ENCODE data around the gene PTPRR. TPM values are rescaled to one million over a fixed set of nuclear protein-coding genes. Genes with fewer than 3 reads are reported as not detected.

The PTPRR gene
- total RNA-seq, 2 experiments from 2014 or later, result not detected

DNA sequence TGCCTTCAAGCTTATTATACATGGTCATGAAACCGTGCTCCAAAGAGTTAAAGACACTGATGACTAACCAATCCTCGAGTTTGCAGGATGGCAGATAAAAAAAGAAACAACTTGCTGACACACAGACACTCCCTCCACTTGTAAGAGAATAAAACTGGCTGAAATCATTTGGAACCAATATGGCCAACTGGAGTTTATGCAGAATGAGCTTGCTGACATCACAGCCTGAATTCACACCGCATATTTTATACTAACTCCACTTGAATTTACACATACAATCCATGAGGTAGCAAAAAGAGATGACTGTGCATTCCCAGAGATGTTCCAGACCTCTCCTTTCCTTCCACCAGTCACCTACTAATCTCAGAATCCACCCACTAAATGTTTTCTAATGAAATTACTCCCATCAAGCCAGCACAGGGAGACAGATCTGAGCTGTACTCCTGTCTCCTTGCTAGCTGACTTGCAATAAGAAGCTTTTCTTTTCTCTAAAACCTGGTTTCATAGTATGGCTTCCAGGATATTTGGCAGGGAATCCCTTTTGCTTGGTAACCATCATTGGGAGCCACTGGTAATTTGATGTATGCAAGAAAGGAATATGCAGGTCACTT is 15.8 kb upstream of the PTPRR start:
- H3K4me2 ChIP-seq (ENCODE audit: low read length), result no peak overlapping the region
- no peak overlapping the region for H3K4me3 ChIP-seq (ENCODE audit: low read depth, low read length, poor library complexity, severe bottlenecking)
- DNase-seq (ENCODE audit: low spot score), result no peak
- H3K36me3 ChIP-seq (ENCODE audit: insufficient read depth, low read length), result no peaks in the 10 kb centered on the region
- no peaks in the 10 kb centered on the region for H3K9me3 ChIP-seq (ENCODE audit: low read length)
- no peaks in the 10 kb centered on the region for H3K9me2 ChIP-seq (ENCODE audit: insufficient read depth, low read length)
- ChIA-PET POLR2A (no interaction called here), CTCF (ENCODE audit: unreplicated experiment) (no interaction called here)
- H3K4me1 ChIP-seq (ENCODE audit: insufficient read depth, low read length, poor library complexity, severe bottlenecking), result no peaks in the 10 kb centered on the region
- TF ChIP-seq, protein P1, sequence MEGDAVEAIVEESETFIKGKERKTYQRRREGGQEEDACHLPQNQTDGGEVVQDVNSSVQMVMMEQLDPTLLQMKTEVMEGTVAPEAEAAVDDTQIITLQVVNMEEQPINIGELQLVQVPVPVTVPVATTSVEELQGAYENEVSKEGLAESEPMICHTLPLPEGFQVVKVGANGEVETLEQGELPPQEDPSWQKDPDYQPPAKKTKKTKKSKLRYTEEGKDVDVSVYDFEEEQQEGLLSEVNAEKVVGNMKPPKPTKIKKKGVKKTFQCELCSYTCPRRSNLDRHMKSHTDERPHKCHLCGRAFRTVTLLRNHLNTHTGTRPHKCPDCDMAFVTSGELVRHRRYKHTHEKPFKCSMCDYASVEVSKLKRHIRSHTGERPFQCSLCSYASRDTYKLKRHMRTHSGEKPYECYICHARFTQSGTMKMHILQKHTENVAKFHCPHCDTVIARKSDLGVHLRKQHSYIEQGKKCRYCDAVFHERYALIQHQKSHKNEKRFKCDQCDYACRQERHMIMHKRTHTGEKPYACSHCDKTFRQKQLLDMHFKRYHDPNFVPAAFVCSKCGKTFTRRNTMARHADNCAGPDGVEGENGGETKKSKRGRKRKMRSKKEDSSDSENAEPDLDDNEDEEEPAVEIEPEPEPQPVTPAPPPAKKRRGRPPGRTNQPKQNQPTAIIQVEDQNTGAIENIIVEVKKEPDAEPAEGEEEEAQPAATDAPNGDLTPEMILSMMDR (conservative IDR thresholded peaks at IDR 0.05; ENCODE audit: low read length), result no peak
- no peak for TF ChIP-seq EZH2phosphoT487 (IDR thresholded peaks at IDR 0.05; ENCODE audit: borderline replicate concordance, low read depth, low read length)
- BruUV-seq (replicated peaks), result no TSS peak
- H2AFZ ChIP-seq (ENCODE audit: low read length), result no peak overlapping the region
- H4K20me1 ChIP-seq (ENCODE audit: insufficient read depth, low read length), result no peaks in the 10 kb centered on the region
- no peak overlapping the region for H3K27ac ChIP-seq (ENCODE audit: low read depth, low read length, poor library complexity, severe bottlenecking)
- intact Hi-C loops (cut with micrococcal nuclease; ENCODE audit: unreplicated experiment), result no loop called here
- no peaks in the 10 kb centered on the region for H3K79me2 ChIP-seq (ENCODE audit: insufficient read depth, low read depth, low read length)

- Histone ChIP-seq H3K27ac (ENCODE audit: low read depth, low read length, poor library complexity, severe bottlenecking) (no peak overlapping the region), H2AFZ (ENCODE audit: low read length) (no peak overlapping the region), H3K4me1 (ENCODE audit: insufficient read depth, low read length, poor library complexity, severe bottlenecking) (no peaks in the 10 kb centered on the region), H3K36me3 (ENCODE audit: insufficient read depth, low read length) (no peaks in the 10 kb centered on the region), H4K20me1 (ENCODE audit: insufficient read depth, low read length) (no peaks in the 10 kb centered on the region), H3K4me2 (ENCODE audit: low read length) (no peak overlapping the region), H3K79me2 (ENCODE audit: insufficient read depth, low read depth, low read length) (no peaks in the 10 kb centered on the region), H3K9me2 (ENCODE audit: insufficient read depth, low read length) (no peaks in the 10 kb centered on the region), H3K9me3 (ENCODE audit: low read length) (no peaks in the 10 kb centered on the region), H3K4me3 (ENCODE audit: low read depth, low read length, poor library complexity, severe bottlenecking) (no peak overlapping the region)
- intact Hi-C loops (cut with micrococcal nuclease; ENCODE audit: unreplicated experiment), result no loop called here
- no peak for DNase-seq (ENCODE audit: low spot score)
- CTCF ChIA-PET (ENCODE audit: unreplicated experiment), result no interaction called here
- BruUV-seq (replicated peaks), result no TSS peak
- POLR2A ChIA-PET, result no interaction called here
- TF ChIP-seq, protein P1 (conservative IDR thresholded peaks at IDR 0.05; ENCODE audit: low read length), result no peak
- no peak for TF ChIP-seq EZH2phosphoT487 (IDR thresholded peaks at IDR 0.05; ENCODE audit: borderline replicate concordance, low read depth, low read length)
Measured at GRCh38 chr12:70933133-70933532, 12.6 kb upstream of the PTPRR start.

DNA sequence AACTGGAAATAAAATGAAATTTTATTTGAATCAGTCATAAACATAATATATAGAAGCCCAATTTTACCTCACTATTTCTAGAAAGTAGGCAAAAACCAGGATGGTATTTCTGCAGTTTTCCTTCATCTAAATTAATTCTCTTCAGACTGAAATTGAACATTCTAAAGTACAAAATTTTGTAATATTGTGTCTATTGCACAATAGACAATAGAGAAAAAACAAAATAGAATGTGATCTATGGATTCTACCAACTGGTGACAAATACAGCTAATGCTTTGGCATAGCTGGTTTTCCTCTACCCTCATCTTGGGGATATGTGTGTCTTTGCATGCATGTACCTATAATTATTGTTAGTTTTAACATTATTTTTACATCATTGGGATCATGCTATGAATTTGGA is 8.5 kb upstream of the PTPRR start:
- ChIA-PET CTCF (ENCODE audit: unreplicated experiment) (no interaction called here), POLR2A (no interaction called here)
- H3K79me2 ChIP-seq (ENCODE audit: insufficient read depth, low read depth, low read length), result no peaks in the 10 kb centered on the region
- H3K27ac ChIP-seq (ENCODE audit: low read depth, low read length, poor library complexity, severe bottlenecking), result no peak overlapping the region
- no peaks in the 10 kb centered on the region for H3K4me1 ChIP-seq (ENCODE audit: insufficient read depth, low read length, poor library complexity, severe bottlenecking)
- no peaks in the 10 kb centered on the region for H4K20me1 ChIP-seq (ENCODE audit: insufficient read depth, low read length)
- H3K4me3 ChIP-seq (ENCODE audit: low read depth, low read length, poor library complexity, severe bottlenecking), result no peak overlapping the region
- H2AFZ ChIP-seq (ENCODE audit: low read length), result no peak overlapping the region
- intact Hi-C loops (cut with micrococcal nuclease; ENCODE audit: unreplicated experiment), result no loop called here
- no peak overlapping the region for H3K4me2 ChIP-seq (ENCODE audit: low read length)
- H3K9me2 ChIP-seq (ENCODE audit: insufficient read depth, low read length), result no peaks in the 10 kb centered on the region
- TF ChIP-seq EZH2phosphoT487 (IDR thresholded peaks at IDR 0.05; ENCODE audit: borderline replicate concordance, low read depth, low read length), result no peak
- TF ChIP-seq, protein P1 (conservative IDR thresholded peaks at IDR 0.05; ENCODE audit: low read length), result no peak
- BruUV-seq (replicated peaks), result no TSS peak
- H3K9me3 ChIP-seq (ENCODE audit: low read length), result no peaks in the 10 kb centered on the region
- DNase-seq (ENCODE audit: low spot score), result no peak
- H3K36me3 ChIP-seq (ENCODE audit: insufficient read depth, low read length), result no peaks in the 10 kb centered on the region
